NT2/D1 (cell line): ENCODE measurements around the gene PPFIBP1.

Experiments
- SUZ12 ChIP-seq: IDR thresholded peaks from 2 replicates; pipeline ENCODE4 v1.6.1; 2011; ENCODE audit not compliant: insufficient read length, insufficient read depth; ENCODE audit errors: extremely low read depth
- YY1 ChIP-seq: IDR thresholded peaks from 2 replicates; pipeline ENCODE4 v1.6.1; 2011; ENCODE audit not compliant: insufficient read length, insufficient read depth
- ZNF274 ChIP-seq: IDR thresholded peaks from 2 replicates; pipeline ENCODE4 v1.6.1; 2011; ENCODE audit warnings: mild to moderate bottlenecking, low read depth, low read length

GRCh38 chr12:27682534-27682933 lies 158.5 kb downstream of the PPFIBP1 start:
- TF ChIP-seq YY1 (no peak), ZNF274 (no peak), SUZ12 (no peak)
